Endodermal cell (in vitro differentiated cells): ENCODE results near the gene SYCE1L. TPM values are rescaled to one million over a fixed set of nuclear protein-coding genes. Genes with fewer than 3 reads are reported as not detected.
"Not testable (repeated sequence)": the region's sequence is repeated elsewhere in the genome, so short reads cannot be mapped to it uniquely, and the experiment has no call there.

Experiments
- DNase-seq: peaks from one replicate; pipeline ENCODE4 v3.0.0-alpha.2; 2017
- H3K27ac ChIP-seq: 2 replicates; pipeline ENCODE4 v1.5.1; 2013; ENCODE audit warnings: mild to moderate bottlenecking, low read depth, low read length, moderate library complexity
- H3K27me3 ChIP-seq: 2 replicates; pipeline ENCODE4 v1.6.1; 2013; ENCODE audit warnings: mild to moderate bottlenecking, low read length, moderate library complexity; ENCODE audit not compliant: insufficient read depth, control insufficient read depth, poor library complexity, severe bottlenecking
- H3K36me3 ChIP-seq: 2 replicates; pipeline ENCODE4 v1.7.0; 2013; ENCODE audit warnings: mild to moderate bottlenecking, low read length, moderate library complexity; ENCODE audit not compliant: control insufficient read depth, insufficient read depth
- H3K4me1 ChIP-seq: one replicate; pipeline ENCODE4 v1.7.0; 2013; ENCODE audit warnings: low read length; ENCODE audit not compliant: control insufficient read depth, insufficient read depth
- H3K4me3 ChIP-seq: 2 replicates; pipeline ENCODE4 v1.5.1; 2013; ENCODE audit warnings: mild to moderate bottlenecking, low read length, moderate library complexity
- H3K9ac ChIP-seq: 2 replicates; pipeline ENCODE4 v1.6.1; 2013; ENCODE audit warnings: mild to moderate bottlenecking, low read length, moderate library complexity; ENCODE audit not compliant: poor library complexity, severe bottlenecking; ENCODE audit errors: extremely low read depth
- H3K9me3 ChIP-seq: 2 replicates; pipeline ENCODE4 v1.6.1; 2013; ENCODE audit warnings: mild to moderate bottlenecking, low read length, moderate library complexity; ENCODE audit not compliant: control insufficient read depth
- H3K27ac Mint-ChIP-seq: 2 replicates; pipeline ENCODE4 v1.8.0; 2020; ENCODE audit warnings: mixed read lengths
- H3K27me3 Mint-ChIP-seq: 2 replicates; pipeline ENCODE4 v1.8.0; 2021; ENCODE audit warnings: mild to moderate bottlenecking, mixed read lengths; ENCODE audit not compliant: insufficient read depth
- H3K36me3 Mint-ChIP-seq: 2 replicates; pipeline ENCODE4 v1.8.0; 2020; ENCODE audit warnings: low read depth, mixed read lengths
- H3K4me1 Mint-ChIP-seq: 2 replicates; pipeline ENCODE4 v1.8.0; 2020; ENCODE audit warnings: mixed read lengths
- H3K4me3 Mint-ChIP-seq: 2 replicates; pipeline ENCODE4 v1.8.0; 2020; ENCODE audit warnings: mild to moderate bottlenecking, moderate library complexity, mixed read lengths
- H3K9me3 Mint-ChIP-seq: 2 replicates; pipeline ENCODE4 v1.8.0; 2020; ENCODE audit warnings: mild to moderate bottlenecking, mixed read lengths
- WGBS, 2 experiments: methylation state at CpG; one replicate each; pipeline versions ENCODE4 v1.1.5 to v1.1.7; 2013; ENCODE audit warnings: missing lambda C conversion rate in 2 of 2, mixed read lengths in 1 of 2; ENCODE audit not compliant: insufficient coverage in 1 of 2, insufficient read length in 1 of 2; 5-methylcytosine and 5-hydroxymethylcytosine counted together
- total RNA-seq, 2 donors: library from RNA; stranded (reverse); fragmentation: NEBNext Ultra II Directional in 1 of 2; extraction: Animal tissue kit (Norgen Biotek cat#: 25700) in 1 of 2; gene quantifications; 2 replicates in 1 of 2; 3 replicates in 1 of 2; pipeline ENCODE4 v1.2.1, GENCODE V29; 2021
- TF ChIP-seq, protein P1 (sequence below): fragments of 200-600 bp; sonication (generic); conservative IDR thresholded peaks from 2 replicates; pipeline ENCODE4 v1.5.0; 2021; ENCODE audit warnings: antibody characterized with exemption, mild to moderate bottlenecking

Gene SYCE1L
- total RNA-seq, 2 donors from 2014 or later, result 13.6 to 19.9 TPM

- Histone ChIP-seq H3K36me3 (no peaks in the 10 kb centered on the region), H3K9ac (no peak overlapping the region), H3K27me3 (peaks cover 20% of the 10 kb centered on the region), H3K9me3 (no peaks in the 10 kb centered on the region), H3K27ac (no peak overlapping the region), H3K4me1 (peaks cover 3% of the 10 kb centered on the region), H3K4me3 (no peak overlapping the region)
- Mint-ChIP-seq H3K4me1 (peaks cover 37% of the 10 kb centered on the region), H3K36me3 (no peaks in the 10 kb centered on the region), H3K27me3 (peaks cover 5% of the 10 kb centered on the region), H3K27ac (no peak overlapping the region), H3K4me3 (no peak overlapping the region), H3K9me3 (no peaks in the 10 kb centered on the region)
- WGBS, 2 experiments, result 72 to 81% methylated on average over 7 to 11 of the region's 11 CpGs
- TF ChIP-seq, protein P1, sequence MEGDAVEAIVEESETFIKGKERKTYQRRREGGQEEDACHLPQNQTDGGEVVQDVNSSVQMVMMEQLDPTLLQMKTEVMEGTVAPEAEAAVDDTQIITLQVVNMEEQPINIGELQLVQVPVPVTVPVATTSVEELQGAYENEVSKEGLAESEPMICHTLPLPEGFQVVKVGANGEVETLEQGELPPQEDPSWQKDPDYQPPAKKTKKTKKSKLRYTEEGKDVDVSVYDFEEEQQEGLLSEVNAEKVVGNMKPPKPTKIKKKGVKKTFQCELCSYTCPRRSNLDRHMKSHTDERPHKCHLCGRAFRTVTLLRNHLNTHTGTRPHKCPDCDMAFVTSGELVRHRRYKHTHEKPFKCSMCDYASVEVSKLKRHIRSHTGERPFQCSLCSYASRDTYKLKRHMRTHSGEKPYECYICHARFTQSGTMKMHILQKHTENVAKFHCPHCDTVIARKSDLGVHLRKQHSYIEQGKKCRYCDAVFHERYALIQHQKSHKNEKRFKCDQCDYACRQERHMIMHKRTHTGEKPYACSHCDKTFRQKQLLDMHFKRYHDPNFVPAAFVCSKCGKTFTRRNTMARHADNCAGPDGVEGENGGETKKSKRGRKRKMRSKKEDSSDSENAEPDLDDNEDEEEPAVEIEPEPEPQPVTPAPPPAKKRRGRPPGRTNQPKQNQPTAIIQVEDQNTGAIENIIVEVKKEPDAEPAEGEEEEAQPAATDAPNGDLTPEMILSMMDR, result no peak
- DNase-seq, result peak; percentile 78
Measured at GRCh38 chr16:77234611-77235010, 35.4 kb downstream of the SYCE1L start.

GRCh38 chr16:77236063-77236511 is 36.9 kb downstream of the SYCE1L start:
- no peak overlapping the region for H3K9ac ChIP-seq
- peak; percentile 97 for DNase-seq
- H3K27me3 Mint-ChIP-seq, result no peaks in the 10 kb centered on the region
- H3K9me3 ChIP-seq, result no peaks in the 10 kb centered on the region
- H3K36me3 ChIP-seq, result no peaks in the 10 kb centered on the region
- TF ChIP-seq, protein P1, result peak; percentile 100
- no peak overlapping the region for H3K4me3 Mint-ChIP-seq
- H3K27ac Mint-ChIP-seq, result no peak overlapping the region
- no peaks in the 10 kb centered on the region for H3K9me3 Mint-ChIP-seq
- H3K4me1 Mint-ChIP-seq, result peaks cover 43% of the 10 kb centered on the region
- H3K4me3 ChIP-seq, result no peak overlapping the region
- no peak overlapping the region for H3K27ac ChIP-seq
- H3K36me3 Mint-ChIP-seq, result no peaks in the 10 kb centered on the region
- WGBS, 2 experiments, result 5 to 6% methylated on average over 10 to 21 of the region's 21 CpGs
- H3K27me3 ChIP-seq, result peaks cover 8% of the 10 kb centered on the region
- H3K4me1 ChIP-seq, result peaks cover 6% of the 10 kb centered on the region

GRCh38 chr16:77238593-77238992 is 39.4 kb downstream of the SYCE1L start:
- Histone ChIP-seq H3K4me1 (peaks cover 6% of the 10 kb centered on the region), H3K27ac (no peak overlapping the region), H3K27me3 (no peaks in the 10 kb centered on the region), H3K9me3 (no peaks in the 10 kb centered on the region), H3K4me3 (no peak overlapping the region), H3K36me3 (no peaks in the 10 kb centered on the region), H3K9ac (no peak overlapping the region)
- Mint-ChIP-seq H3K36me3 (no peaks in the 10 kb centered on the region), H3K27me3 (no peaks in the 10 kb centered on the region), H3K27ac (no peak overlapping the region), H3K4me3 (no peak overlapping the region), H3K9me3 (no peaks in the 10 kb centered on the region), H3K4me1 (peaks cover 43% of the 10 kb centered on the region)
- 87 to 100% methylated on average over 1 to 5 of the region's 5 CpGs for WGBS, 2 experiments
- TF ChIP-seq, protein P1, result no peak
- DNase-seq, result no peak

DNA sequence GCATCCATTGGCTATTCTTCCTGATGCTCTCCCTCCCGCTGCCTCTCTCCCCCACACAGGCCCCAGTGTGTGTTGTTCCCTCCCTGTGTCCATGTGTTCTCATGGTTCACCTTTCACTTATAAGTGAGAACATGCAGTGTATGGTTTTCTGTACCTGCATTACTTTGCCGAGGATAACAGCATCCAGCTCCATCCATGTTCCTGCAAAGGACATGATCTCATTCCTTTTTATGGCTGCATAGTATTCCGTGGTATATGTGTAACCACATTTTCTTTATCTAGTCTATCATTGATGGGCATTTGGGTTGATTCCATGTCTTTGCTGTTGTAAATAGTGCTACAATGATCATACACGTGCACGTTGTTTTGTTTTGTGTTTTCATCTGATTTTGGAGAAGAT is 43.3 kb downstream of the SYCE1L start:
- H3K9me3 Mint-ChIP-seq, H3K9me3 ChIP-seq, H3K4me1 ChIP-seq, H3K9ac ChIP-seq, H3K4me3 ChIP-seq, H3K36me3 ChIP-seq, H3K27me3 Mint-ChIP-seq, DNase-seq, H3K27ac Mint-ChIP-seq, H3K36me3 Mint-ChIP-seq, H3K27ac ChIP-seq, H3K4me3 Mint-ChIP-seq, H3K27me3 ChIP-seq: not testable (repeated sequence)
- 80 to 95% methylated on average over 4 to 5 of the region's 5 CpGs for WGBS, 2 experiments
- H3K4me1 Mint-ChIP-seq, result peaks cover 26% of the 10 kb centered on the region
